SK-N-SH (cell line): ENCODE data around the gene SLC47A2. TPM values are rescaled to one million over a fixed set of nuclear protein-coding genes. Genes with fewer than 3 reads are reported as not detected.

Source experiments
- CTCF ChIA-PET: fragments of 300-600, 350-600 bp; formaldehyde crosslinking; extraction: SDS; loops from one replicate; lab custom pipeline; 2021; lab: Yijun Ruan, JAX
- POLR2A ChIA-PET: fragments of 350-600 bp; sonication (Branson Sonifier 250); formaldehyde crosslinking; extraction: SDS; loops from one replicate; lab custom pipeline; 2020; ENCODE audit warnings: antibody characterized with exemption, inconsistent platforms; lab: Yijun Ruan, JAX
- DNase-seq: peaks from one replicate; pipeline ENCODE4 v3.0.0; 2012
- H2AFZ ChIP-seq: fragments of 200-600 bp; sonication (generic); 2 replicates; pipeline ENCODE4 v1.8.1; 2016; ENCODE audit warnings: antibody characterized with exemption, mild to moderate bottlenecking, low read depth
- H3F3A ChIP-seq: fragments of 200-600 bp; sonication (generic); replicated peaks from 2 replicates; pipeline ENCODE3; 2016; ENCODE audit warnings: antibody characterized with exemption, mild to moderate bottlenecking; ENCODE audit not compliant: insufficient read depth
- H3K27ac ChIP-seq, 2 experiments: fragments of 200-500 bp in 1 of 2; fragments of 200-600 bp in 1 of 2; sonication (Bioruptor generic) in 1 of 2; sonication (generic), shearing (Covaris generic) in 1 of 2; 2 replicates each; pipeline versions ENCODE4 v1.5.1 to v1.6.1; 2014 to 2016; ENCODE audit warnings: low read depth in 2 of 2, inconsistent platforms in 1 of 2, low read length in 1 of 2, mild to moderate bottlenecking in 1 of 2, mixed read lengths in 1 of 2
- H3K27me3 ChIP-seq: fragments of 200-600 bp; sonication (generic), shearing (Covaris generic); 2 replicates; pipeline ENCODE4 v1.6.1; 2016; ENCODE audit warnings: mixed run types; ENCODE audit not compliant: insufficient read depth
- H3K36me3 ChIP-seq, 2 experiments: fragments of 200-500 bp in 1 of 2; fragments of 200-600 bp in 1 of 2; sonication (Bioruptor generic) in 1 of 2; sonication (generic) in 1 of 2; replicated peaks in 1 of 2; 2 replicates each; pipeline versions ENCODE3 to v1.5.1; 2014 to 2016; ENCODE audit warnings: low read length in 1 of 2, mild to moderate bottlenecking in 1 of 2; ENCODE audit not compliant: insufficient read depth in 2 of 2, control insufficient read depth in 1 of 2
- H3K4me1 ChIP-seq, 2 experiments: fragments of 200-500 bp in 1 of 2; fragments of 200-600 bp in 1 of 2; sonication (Bioruptor generic) in 1 of 2; sonication (generic), shearing (Covaris generic) in 1 of 2; 2 replicates each; pipeline versions ENCODE4 v1.5.1 to v1.6.1; 2014 to 2016; ENCODE audit warnings: low read depth in 1 of 2, low read length in 1 of 2, mixed run types in 1 of 2; ENCODE audit not compliant: insufficient read depth in 2 of 2, control insufficient read depth in 1 of 2
- H3K4me2 ChIP-seq: fragments of 200-600 bp; sonication (generic), shearing (Covaris generic); 2 replicates; pipeline ENCODE4 v1.6.1; 2017; ENCODE audit warnings: mixed run types
- H3K4me3 ChIP-seq, 2 experiments: fragments of 200-500 bp in 1 of 2; fragments of 200-600 bp in 1 of 2; sonication (Bioruptor generic) in 1 of 2; sonication (generic), shearing (Covaris generic) in 1 of 2; 2 replicates each; pipeline versions ENCODE4 v1.5.1 to v1.8.1; 2014 to 2016; ENCODE audit warnings: low read depth in 2 of 2, inconsistent platforms in 1 of 2, low read length in 1 of 2, mild to moderate bottlenecking in 1 of 2, mixed read lengths in 1 of 2, moderate library complexity in 1 of 2
- H3K79me2 ChIP-seq: fragments of 200-600 bp; sonication (generic); 2 replicates; pipeline ENCODE4 v1.8.1; 2017; ENCODE audit warnings: mild to moderate bottlenecking; ENCODE audit not compliant: insufficient read depth
- H3K9ac ChIP-seq: fragments of 200-600 bp; sonication (generic); 2 replicates; pipeline ENCODE4 v1.6.1; 2017; ENCODE audit warnings: mixed run types
- H3K9me2 ChIP-seq: fragments of 200-600 bp; sonication (generic); 2 replicates; pipeline ENCODE4 v1.6.1; 2017; ENCODE audit warnings: mixed run types
- H3K9me3 ChIP-seq: fragments of 200-600 bp; sonication (generic); 2 replicates; pipeline ENCODE4 v1.6.1; 2017; ENCODE audit warnings: mixed run types, mild to moderate bottlenecking, moderate library complexity
- H4K20me1 ChIP-seq: fragments of 200-600 bp; sonication (generic); 2 replicates; pipeline ENCODE4 v1.6.1; 2017; ENCODE audit warnings: mild to moderate bottlenecking, mixed run types; ENCODE audit not compliant: insufficient read depth
- EP300 ChIP-seq, 2 experiments: IDR thresholded peaks; 2 replicates each; pipeline versions ENCODE4 v1.4.0 to v1.6.1; 2012; ENCODE audit warnings: borderline replicate concordance in 1 of 2, low read depth in 1 of 2, low read length in 1 of 2
- FOSL2 ChIP-seq: IDR thresholded peaks from 2 replicates; pipeline ENCODE4 v1.4.0; 2012; ENCODE audit warnings: low read depth, mild to moderate bottlenecking, moderate library complexity, borderline replicate concordance
- FOXJ3 ChIP-seq: sonication (generic); formaldehyde crosslinking; IDR thresholded peaks from 2 replicates; pipeline ENCODE4 v1.5.1; 2020; ENCODE audit warnings: mild to moderate bottlenecking, missing genetic modification reagents
- FOXM1 ChIP-seq: IDR thresholded peaks from 2 replicates; pipeline ENCODE4 v1.4.0; 2012; ENCODE audit warnings: low read depth, mild to moderate bottlenecking
- MEF2A ChIP-seq: IDR thresholded peaks from 2 replicates; pipeline ENCODE4 v1.4.0; 2012; ENCODE audit warnings: low read depth, borderline replicate concordance
- NRF1 ChIP-seq: IDR thresholded peaks from 2 replicates; pipeline ENCODE4 v1.6.1; 2012; ENCODE audit warnings: low read depth, mild to moderate bottlenecking, low read length
- POLR2AphosphoS5 ChIP-seq: IDR thresholded peaks from 2 replicates; pipeline ENCODE4 v1.6.1; 2012; ENCODE audit warnings: low read depth, low read length
- RCOR1 ChIP-seq: fragments of 150-350 bp; IDR thresholded peaks from 2 replicates; pipeline ENCODE4 v1.6.1; 2017; ENCODE audit warnings: antibody characterized with exemption, low read length
- RFX5 ChIP-seq: IDR thresholded peaks from 2 replicates; pipeline ENCODE4 v1.6.1; 2012; ENCODE audit warnings: mild to moderate bottlenecking, improper control_type of control experiment, low read length
- RXRA ChIP-seq: IDR thresholded peaks from 2 replicates; pipeline ENCODE4 v1.4.0; 2012; ENCODE audit warnings: low read depth, mild to moderate bottlenecking, borderline replicate concordance
- SIN3A ChIP-seq: IDR thresholded peaks from 2 replicates; pipeline ENCODE4 v1.6.1; 2012; ENCODE audit warnings: low read depth, mild to moderate bottlenecking, low read length, moderate library complexity, borderline replicate concordance
- SMC3 ChIP-seq: IDR thresholded peaks from 2 replicates; pipeline ENCODE4 v1.6.1; 2012; ENCODE audit warnings: low read depth, low read length, improper control_type of control experiment
- TAF1 ChIP-seq: IDR thresholded peaks from 2 replicates; pipeline ENCODE4 v1.6.1; 2012; ENCODE audit warnings: low read depth, mild to moderate bottlenecking, low read length, moderate library complexity, borderline replicate concordance
- TCF12 ChIP-seq: IDR thresholded peaks from 2 replicates; pipeline ENCODE4 v1.4.0; 2012
- TEAD4 ChIP-seq: IDR thresholded peaks from 2 replicates; pipeline ENCODE4 v1.4.0; 2012; ENCODE audit warnings: mild to moderate bottlenecking, borderline replicate concordance; ENCODE audit not compliant: insufficient read depth
- WGBS: methylation state at CpG from one replicate; pipeline ENCODE4 v1.1.6; 2017; ENCODE audit warnings: low lambda C conversion rate; 5-methylcytosine and 5-hydroxymethylcytosine counted together
- polyA plus RNA-seq, 3 experiments: library from polyadenylated mRNA; depleted of rRNA; stranded (reverse); fragments of >200 nt; gene quantifications; 2 replicates each; pipeline ENCODE4 v1.2.3, GENCODE V29; 2012
- TF ChIP-seq, protein P1 (sequence below): fragments of 150-350 bp; IDR thresholded peaks from 2 replicates; pipeline ENCODE4 v1.6.1; 2017; ENCODE audit warnings: antibody characterized with exemption, low read length, low read depth, borderline replicate concordance
- TF ChIP-seq, protein P2 (sequence below): IDR thresholded peaks from 2 replicates; pipeline ENCODE4 v1.4.0; 2012; ENCODE audit warnings: low read depth, borderline replicate concordance
- TF ChIP-seq, protein P3 (sequence below): fragments of 150-350 bp; IDR thresholded peaks from 2 replicates; pipeline ENCODE4 v1.6.1; 2016; ENCODE audit warnings: mild to moderate bottlenecking, low read depth, low read length

The SLC47A2 gene
- polyA plus RNA-seq, 1 of the 3 experiments (the other 2 are of a cell fraction) = not detected

DNA sequence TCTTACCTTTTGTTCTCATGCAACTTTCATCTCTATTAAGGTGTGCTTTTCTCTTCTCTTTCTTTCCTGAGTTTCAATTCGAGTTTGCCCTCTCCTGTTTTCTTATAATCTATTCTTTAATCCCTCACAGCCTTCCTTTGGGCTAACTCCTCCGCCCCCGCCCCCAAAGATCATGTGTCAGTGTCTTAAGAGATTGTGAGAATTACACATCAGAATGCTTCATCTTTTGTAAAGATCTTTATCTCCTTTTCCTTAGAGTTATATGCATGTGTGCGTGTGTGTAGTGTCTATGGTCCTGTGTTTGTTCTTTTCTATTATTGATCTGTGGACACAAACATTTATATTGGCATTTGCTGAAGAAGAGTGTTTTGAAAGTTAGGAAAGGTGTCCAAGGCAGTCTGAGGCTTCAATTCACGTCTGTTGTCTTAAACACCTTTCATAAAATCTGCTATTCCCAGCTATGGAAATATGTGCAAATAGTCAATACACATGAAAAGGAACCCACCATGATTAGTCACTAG lies 74.0 kb downstream of the SLC47A2 start:
- CTCF ChIA-PET = interaction anchor here (0.9 to 1.6 kb wide), 2 partner anchors 124 to 129 kb away, joined by 3 read pairs; no protein-coding TSS in a partner anchor
- POLR2A ChIA-PET = no interaction called here
- 75% methylated on average over 5 of the region's 5 CpGs for WGBS

DNA sequence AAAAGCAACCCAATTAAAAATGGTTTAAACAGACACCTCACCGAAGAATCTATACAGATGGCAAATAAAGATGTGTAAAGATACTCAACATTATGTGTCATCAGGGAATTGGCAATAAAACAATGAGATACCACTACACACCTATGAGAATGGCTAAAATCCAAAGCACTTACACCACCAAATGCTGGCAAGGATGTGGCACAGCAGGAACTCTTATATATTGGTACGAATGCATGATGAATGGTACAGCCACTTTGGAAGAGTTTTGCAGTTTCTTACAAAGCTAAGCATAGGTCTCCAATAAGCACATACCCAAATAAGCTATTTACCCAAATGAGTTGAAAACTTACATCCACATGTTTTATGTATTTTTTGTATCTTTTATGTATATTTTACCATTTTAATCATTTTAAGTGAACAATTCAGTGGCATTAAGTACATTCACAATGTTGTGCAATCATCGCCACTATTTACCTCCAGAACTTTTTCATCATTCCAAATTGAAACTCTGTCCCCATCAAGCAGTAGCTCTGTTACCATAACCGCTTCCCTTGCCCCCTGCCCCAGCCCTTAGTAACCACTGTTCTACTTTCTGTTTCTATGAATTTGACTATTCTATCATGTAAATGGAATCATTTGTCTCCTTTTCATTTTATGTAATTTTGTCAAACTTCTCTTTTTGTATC lies 74.6 kb downstream of the SLC47A2 start:
- H3K4me2 ChIP-seq = no peak overlapping the region
- TF ChIP-seq MEF2A (no peak), TAF1 (no peak), RXRA (no peak)
- TF ChIP-seq, protein P1, sequence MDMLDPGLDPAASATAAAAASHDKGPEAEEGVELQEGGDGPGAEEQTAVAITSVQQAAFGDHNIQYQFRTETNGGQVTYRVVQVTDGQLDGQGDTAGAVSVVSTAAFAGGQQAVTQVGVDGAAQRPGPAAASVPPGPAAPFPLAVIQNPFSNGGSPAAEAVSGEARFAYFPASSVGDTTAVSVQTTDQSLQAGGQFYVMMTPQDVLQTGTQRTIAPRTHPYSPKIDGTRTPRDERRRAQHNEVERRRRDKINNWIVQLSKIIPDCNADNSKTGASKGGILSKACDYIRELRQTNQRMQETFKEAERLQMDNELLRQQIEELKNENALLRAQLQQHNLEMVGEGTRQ = no peak
- TF ChIP-seq, all 33 proteins: peak for 0
- POLR2A ChIA-PET = no interaction called here
- peaks cover 0 to 2% of the 10 kb centered on the region in 2 experiments; a peak in 2 of 4 replicates for H3K4me1 ChIP-seq
- CTCF ChIA-PET = interaction anchor here (0.9 kb wide), 1 partner anchor 125 kb away, joined by 3 read pairs; no protein-coding TSS in a partner anchor
- H3K4me3 ChIP-seq = no peak overlapping the region
- no peaks in the 10 kb centered on the region for H3K27me3 ChIP-seq
- no peaks in the 10 kb centered on the region for H3K9me2 ChIP-seq
- H3K79me2 ChIP-seq = no peaks in the 10 kb centered on the region
- no peak overlapping the region for H3K9ac ChIP-seq
- 82% methylated on average over 4 of the region's 4 CpGs for WGBS
- H3K36me3 ChIP-seq = no peaks in the 10 kb centered on the region
- no peak for DNase-seq
- H4K20me1 ChIP-seq = no peaks in the 10 kb centered on the region
- no peaks in the 10 kb centered on the region for H3F3A ChIP-seq
- H3K27ac ChIP-seq = no peak overlapping the region
- H2AFZ ChIP-seq = no peak overlapping the region
- no peaks in the 10 kb centered on the region for H3K9me3 ChIP-seq

More for the DNA sequence above, 74.0 kb downstream of the SLC47A2 start:
- Histone ChIP-seq H3K9ac (no peak overlapping the region), H3K36me3 (no peaks in the 10 kb centered on the region), H3K27ac (no peak overlapping the region), H3K4me2 (no peak overlapping the region), H3K79me2 (no peaks in the 10 kb centered on the region), H4K20me1 (no peaks in the 10 kb centered on the region), H3K27me3 (no peaks in the 10 kb centered on the region), H3K4me1 (peaks cover under 1 to 8% of the 10 kb centered on the region in 2 experiments; a peak in 3 of 4 replicates), H3K9me3 (no peaks in the 10 kb centered on the region), H3K4me3 (no peak overlapping the region), H3K9me2 (no peaks in the 10 kb centered on the region), H3F3A (no peaks in the 10 kb centered on the region), H2AFZ (no peak overlapping the region)
- TF ChIP-seq RCOR1 = no peak
- no peak for TF ChIP-seq RFX5
- no peak for TF ChIP-seq FOXJ3 (CRISPR knock-in tag)
- TF ChIP-seq, protein P2, sequence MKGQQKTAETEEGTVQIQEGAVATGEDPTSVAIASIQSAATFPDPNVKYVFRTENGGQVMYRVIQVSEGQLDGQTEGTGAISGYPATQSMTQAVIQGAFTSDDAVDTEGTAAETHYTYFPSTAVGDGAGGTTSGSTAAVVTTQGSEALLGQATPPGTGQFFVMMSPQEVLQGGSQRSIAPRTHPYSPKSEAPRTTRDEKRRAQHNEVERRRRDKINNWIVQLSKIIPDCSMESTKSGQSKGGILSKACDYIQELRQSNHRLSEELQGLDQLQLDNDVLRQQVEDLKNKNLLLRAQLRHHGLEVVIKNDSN = no peak
- no peak for TF ChIP-seq MEF2A
- no peak for TF ChIP-seq NRF1
- TF ChIP-seq, protein P3, sequence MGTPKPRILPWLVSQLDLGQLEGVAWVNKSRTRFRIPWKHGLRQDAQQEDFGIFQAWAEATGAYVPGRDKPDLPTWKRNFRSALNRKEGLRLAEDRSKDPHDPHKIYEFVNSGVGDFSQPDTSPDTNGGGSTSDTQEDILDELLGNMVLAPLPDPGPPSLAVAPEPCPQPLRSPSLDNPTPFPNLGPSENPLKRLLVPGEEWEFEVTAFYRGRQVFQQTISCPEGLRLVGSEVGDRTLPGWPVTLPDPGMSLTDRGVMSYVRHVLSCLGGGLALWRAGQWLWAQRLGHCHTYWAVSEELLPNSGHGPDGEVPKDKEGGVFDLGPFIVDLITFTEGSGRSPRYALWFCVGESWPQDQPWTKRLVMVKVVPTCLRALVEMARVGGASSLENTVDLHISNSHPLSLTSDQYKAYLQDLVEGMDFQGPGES = no peak
- no peak for TF ChIP-seq SIN3A
- TF ChIP-seq TCF12 = no peak
- TF ChIP-seq SMC3 = no peak
- no peak for TF ChIP-seq TAF1
- no peak for TF ChIP-seq FOSL2
- TF ChIP-seq FOXM1 = no peak
- no peak for TF ChIP-seq POLR2AphosphoS5
- no peak for TF ChIP-seq EP300 (IDR thresholded peaks at IDR 0.05; ENCODE audit: borderline replicate concordance in 1 of 2, low read depth in 1 of 2, low read length in 1 of 2)
- no peak for TF ChIP-seq TEAD4
- no peak for DNase-seq
